GM19035 (cell line): ENCODE measurements around the gene TSPAN11.

ENCODE experiments used
- ATAC-seq: cut with Tn5 transposase; IDR thresholded peaks from one replicate; pipeline ENCODE4 v1.9.1; 2021; ENCODE audit not compliant: unreplicated experiment

Gene TSPAN11

DNA sequence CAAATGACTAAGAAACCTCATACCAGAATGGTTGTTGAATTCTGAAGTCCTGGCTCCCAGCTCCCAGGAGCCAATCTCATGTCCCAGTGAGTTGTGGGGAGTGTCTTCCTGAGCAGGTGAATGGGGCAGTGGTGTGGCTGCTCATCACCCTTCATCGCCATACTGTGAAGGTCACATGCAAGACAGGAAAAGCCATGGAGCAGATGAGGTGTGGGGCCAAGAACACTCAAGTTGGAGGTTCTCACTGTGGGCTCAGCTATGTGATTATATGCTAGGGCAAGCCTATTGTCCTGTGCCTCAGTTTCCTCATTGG is 16.6 kb upstream of the TSPAN11 start:
- no peak for ATAC-seq

DNA sequence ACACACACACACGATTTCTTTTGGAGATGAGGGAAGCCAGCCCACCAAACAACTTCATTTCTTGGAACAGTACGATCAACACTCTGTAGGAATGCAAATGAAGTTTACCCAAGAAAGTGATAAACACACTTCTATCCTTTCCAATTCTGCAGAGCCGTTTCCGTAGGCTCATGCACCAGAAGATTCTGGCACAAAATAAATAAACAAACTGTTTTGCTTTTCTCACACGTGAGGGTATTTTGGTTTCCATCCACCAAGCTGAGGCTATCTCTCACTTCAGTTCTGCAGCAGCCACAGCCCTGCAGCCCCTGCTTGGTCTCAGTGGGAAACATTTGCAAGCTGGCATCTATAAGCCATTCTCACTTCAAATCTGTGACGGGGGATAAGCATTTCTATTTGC is 15.3 kb upstream of the TSPAN11 start:
- no peak for ATAC-seq

DNA sequence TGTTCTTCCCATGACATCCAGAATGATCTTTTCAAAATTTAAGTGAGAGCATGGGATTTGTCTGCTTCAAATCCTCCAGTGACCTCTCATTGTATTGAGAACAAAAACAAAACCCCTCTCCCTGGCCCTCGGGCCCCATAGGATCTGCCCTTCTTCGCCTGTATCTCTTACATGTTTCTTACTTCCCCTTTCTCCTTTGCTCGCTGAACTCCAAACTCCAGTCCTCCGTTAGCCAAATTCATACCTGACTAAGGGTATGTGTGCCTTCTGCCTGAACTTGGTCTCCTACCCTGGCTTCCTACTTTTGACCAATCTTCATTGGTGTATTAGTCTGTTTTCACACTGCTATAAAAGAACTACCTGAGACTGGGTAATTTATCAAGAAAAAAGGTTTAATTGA is 13.2 kb upstream of the TSPAN11 start:
- no peak for ATAC-seq

DNA sequence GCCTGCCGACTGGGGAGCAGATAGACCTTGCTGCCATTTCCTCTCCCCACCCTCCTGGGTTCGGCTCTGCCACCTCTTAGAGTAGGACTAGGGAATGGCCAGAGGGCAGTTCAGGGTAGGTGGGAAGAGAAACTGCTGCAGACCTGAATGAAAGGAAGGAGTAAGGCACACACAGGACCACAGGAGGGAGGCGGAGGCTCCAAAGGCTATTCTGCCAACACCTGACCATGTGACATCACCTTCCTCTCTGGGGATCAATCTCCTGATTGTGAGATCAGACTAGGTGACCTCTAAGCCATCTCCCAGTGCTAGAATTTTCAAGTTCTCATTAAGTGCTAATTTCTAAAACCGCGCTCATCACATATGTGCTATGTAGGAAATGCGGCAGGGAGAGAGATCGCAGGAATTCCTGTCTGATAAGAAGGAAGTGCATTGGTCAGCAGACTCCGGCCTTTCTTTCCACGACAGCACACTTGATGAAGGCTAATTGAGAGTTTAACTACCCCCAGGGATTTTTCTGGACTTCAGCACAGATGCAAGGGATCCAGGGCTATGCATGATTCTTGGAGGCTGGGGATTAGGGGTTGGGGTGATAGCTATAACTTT is 11.5 kb upstream of the TSPAN11 start:
- no peak for ATAC-seq

DNA sequence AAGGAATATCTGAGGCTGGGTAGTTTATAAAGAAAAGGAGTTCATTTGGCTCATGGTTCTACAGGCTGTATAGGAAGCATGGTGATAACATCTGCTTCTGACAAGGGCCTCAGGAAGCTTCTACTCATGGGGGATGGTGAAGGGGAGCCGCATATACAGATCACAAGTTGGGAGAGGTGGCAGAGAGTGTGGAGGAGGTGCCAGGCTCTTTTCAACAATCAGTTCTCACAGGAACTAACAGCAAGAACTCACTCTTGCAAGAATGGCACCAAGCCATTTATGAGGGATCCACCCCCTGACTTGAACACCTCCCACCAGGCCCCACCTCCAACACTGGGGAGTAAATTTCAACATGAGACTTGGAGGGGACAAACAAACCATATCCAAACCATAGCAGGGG is 3.5 kb upstream of the TSPAN11 start:
- no peak for ATAC-seq

DNA sequence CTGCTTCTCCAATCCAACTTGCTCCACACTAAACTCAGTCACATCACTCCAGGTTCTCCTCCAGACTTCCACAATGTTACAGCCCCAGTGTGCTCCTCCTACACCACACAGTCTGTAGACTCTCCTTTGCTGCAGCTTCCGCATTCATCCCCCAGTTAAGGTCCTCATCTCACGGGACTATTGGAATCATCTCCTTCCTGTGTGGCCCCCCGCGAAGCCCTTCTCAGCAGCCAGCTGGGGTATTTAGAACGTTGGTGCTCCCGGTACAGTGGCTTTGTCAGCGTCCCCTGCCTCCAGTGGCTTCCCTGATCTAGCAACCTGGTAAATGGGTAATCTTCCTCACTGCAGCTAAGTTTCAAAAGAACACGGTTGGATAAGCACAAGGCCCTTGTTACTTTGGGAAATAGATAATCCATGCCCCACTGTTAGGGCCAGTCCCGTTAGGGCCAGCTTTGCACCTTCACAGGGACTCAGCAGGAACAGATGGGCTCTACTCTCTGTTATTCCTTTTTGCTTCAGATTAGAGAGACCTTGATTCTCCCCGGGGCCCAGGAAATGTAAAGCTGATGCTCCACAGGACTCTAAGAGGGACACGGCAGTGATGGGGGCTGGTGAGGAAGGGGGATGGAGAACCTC is 823 bp upstream of the TSPAN11 start:
- no peak for ATAC-seq

DNA sequence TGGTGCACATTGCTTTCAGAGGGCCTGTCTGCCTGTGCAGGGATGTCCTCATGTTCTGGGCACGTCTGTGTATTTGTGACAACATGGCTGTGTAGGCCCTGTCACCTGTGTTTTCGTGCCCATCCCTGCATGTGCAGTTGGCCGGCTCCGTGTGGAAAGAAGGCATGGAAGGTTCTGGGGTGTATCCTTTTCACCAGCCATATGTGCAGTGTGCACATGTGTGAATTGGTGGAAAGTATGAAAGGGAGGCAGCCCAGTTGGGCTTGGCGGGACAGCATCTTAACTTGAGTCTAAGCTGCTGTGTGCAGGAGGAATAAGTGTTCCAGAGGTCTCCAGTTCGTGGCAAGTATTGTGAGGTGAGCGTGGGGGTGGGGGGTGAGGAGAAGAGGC is 669 bp downstream of the TSPAN11 start:
- no peak for ATAC-seq

DNA sequence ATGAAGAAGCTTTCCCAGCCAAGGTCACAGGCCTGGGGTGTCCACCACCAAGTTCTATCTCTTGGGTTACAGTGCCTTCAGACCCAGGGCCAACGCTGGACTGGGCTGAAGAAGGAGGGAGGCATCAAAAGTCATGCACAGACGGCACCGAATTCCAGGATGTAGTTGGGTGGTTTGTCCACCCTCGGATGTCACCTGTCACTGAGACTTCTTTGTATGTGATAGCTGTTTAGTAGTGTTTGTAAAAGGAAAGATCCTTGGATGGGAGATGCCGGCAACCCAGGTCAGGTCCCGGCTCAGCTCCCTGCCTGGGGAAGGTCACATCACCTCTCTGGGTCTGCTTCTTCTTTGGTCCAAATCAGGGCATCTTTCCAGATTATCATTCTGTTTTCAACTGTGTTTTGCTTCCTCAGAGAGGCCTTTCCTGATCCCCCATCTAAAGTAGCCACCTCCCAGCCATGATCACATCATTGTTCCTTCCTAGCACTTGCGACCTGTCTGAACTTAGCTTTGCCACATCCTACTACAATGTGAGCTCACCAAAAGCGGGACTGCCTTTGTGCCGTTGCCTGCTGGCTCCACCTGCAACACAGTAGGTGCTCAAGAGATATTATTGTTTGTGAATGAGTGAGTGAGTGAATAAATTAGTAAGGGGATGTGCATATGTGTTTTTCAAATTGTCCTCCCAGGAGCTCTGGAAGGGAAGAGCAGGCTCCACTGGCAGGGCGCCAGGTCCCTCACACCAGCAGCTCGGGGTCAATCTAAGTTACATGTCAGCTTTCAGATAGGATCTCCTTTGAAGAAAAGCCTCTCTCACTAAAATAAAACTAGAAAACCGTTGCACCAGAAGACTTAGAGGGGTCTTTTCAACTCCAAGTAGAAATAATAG is 2.1 kb downstream of the TSPAN11 start:
- no peak for ATAC-seq

DNA sequence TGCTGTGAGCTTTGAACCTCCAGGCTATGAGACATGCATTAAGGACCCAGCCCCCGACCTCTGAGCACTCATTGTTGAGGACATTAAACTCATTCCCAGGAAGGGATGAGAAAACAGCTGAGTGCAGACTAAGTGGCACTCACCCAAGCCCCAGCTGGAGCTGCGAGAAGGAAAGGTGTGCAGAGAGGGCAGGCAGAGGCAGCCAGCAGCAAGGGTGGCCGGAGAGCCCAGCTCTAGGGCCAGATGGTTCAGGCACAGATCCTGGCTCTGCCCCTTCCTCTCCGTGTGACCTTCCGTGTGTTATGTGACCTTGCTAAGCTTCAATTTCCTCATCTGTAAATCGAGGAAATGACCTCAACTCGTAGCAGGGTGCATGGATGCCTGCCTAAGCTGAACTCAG is 3.7 kb downstream of the TSPAN11 start:
- ATAC-seq, result no peak

DNA sequence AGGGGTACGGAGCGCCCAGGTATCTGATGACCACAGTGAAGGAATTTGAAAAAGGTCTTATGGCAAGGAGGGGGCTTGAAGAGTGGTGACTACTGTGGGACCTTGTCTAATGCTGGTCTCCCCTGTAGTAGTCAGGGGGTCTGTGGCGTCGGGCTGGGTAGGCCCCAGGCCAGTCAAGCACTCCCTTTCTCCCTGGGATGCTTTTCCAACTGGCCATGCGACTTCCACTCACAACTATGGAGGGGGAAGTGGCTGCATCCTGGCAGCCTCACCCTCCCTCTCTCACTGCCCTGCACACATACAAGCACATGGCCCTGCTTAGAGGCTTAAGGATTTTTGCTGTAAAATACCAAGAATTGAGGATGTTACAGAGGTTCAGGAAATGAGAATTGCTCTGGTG is 4.1 kb downstream of the TSPAN11 start:
- ATAC-seq, result no peak

DNA sequence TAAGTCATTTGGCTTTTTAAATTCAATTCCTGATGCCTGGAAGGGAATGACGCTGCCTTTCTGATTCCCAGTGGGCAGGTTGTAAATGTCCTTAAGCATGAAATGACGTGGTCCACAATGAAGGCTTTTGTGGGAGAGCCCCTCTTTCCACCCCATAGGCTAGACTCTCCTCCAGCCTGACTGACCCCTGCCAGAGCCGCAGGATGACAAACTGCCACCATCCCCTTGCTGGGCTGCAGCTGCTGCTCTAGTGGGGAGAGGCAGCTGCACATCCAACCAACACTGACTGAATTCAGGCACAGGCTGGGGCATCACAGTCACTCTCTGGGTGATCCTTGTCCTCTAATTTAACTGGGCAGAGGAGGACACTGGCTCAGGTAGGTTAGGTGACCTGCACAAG is 6.3 kb downstream of the TSPAN11 start:
- ATAC-seq, result no peak

DNA sequence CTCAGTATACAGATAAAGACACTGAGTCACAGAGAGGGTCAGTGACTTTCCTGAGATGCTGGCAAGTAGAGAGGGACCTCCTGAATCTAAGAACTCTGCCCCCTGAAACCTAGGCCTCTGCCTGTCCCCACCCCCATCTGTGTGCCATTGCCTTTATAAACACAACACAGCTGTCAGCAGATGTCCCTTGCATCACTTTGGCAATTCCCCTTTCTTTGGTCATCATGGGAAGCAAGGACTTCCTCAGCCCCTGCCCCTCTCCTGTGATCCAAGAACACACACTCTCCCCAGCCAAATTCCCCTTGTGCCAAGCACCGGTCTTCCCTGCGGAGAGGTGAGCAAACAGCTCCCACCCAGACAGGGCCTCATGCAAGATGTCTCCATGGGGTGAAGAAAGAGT is 8.3 kb downstream of the TSPAN11 start:
- ATAC-seq, result no peak

DNA sequence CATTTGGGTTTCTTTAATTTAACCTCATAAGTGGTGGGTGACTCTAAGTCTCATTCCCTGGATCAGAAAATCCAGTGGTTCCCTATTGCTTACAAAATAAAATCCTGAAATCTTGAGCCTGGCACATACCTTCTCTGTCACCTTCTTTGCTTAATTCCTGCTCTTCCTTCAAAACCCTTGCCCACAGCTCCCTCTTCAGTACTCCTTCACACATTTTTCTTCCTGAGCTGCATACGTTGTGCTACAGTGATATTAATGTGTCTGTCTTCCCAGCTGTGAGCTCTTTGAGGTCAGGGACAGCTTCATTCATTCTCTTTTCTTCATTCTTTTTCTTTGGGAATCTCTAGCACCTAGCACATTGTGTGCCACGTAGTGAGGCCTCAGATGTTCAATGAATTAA is 9.5 kb downstream of the TSPAN11 start:
- no peak for ATAC-seq

DNA sequence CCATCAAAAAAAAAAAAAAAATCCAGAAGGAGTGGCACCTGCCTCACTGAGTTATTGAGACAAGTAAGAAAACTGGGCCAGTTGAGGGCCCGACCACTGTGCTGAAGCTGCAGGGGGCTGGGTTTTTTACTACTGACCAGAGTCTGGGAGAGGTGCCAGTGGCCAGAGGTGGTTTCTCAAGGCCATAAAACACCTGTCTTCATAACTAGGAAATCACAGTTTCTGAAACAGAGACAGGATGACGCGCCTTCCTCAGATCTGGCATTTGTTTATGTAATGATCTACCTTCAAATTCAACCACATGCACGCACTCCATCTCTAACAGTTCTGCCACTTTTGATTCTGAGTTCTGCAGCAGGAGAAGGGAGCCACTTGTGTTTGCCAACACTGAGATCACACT is 12.7 kb downstream of the TSPAN11 start:
- no peak for ATAC-seq

DNA sequence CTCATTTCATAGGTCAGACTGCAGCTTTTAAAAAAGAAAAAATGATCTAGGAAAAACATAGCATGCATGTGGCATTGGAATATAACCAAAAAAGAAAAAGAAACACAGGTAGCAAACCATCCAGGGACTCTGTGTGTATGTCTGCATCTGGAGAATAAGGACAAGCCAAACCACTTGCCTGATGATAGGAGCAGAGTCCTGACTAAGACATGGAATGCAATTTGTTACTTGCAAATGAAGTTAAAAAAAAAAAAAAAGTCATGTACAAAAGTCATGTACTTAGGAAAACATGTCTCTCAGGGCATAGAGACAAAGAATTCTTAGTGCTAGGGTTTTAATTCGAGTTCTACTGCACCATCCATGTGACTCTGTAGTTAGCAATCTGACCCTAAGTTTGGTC is 15.9 kb downstream of the TSPAN11 start:
- no peak for ATAC-seq

DNA sequence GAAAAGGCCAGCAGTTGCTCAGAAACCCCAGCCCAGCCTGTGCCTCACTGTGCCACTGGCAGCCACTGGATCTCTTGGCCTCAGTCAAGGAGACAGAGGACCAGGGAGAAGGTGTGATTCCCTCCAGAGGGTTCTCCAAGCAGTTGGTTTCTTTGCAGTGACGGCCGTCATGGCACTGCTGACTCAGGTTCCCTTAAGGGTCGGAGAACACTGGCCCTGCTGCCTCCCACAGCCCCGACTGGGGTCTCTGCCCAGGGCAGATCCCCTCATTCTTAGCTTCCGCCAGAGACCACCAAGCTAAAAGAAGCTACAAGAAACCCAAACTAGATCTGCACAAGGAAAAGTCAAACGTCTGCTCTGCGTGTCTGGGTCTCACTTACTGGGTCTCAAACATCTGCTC is 16.4 kb downstream of the TSPAN11 start:
- ATAC-seq, result no peak

DNA sequence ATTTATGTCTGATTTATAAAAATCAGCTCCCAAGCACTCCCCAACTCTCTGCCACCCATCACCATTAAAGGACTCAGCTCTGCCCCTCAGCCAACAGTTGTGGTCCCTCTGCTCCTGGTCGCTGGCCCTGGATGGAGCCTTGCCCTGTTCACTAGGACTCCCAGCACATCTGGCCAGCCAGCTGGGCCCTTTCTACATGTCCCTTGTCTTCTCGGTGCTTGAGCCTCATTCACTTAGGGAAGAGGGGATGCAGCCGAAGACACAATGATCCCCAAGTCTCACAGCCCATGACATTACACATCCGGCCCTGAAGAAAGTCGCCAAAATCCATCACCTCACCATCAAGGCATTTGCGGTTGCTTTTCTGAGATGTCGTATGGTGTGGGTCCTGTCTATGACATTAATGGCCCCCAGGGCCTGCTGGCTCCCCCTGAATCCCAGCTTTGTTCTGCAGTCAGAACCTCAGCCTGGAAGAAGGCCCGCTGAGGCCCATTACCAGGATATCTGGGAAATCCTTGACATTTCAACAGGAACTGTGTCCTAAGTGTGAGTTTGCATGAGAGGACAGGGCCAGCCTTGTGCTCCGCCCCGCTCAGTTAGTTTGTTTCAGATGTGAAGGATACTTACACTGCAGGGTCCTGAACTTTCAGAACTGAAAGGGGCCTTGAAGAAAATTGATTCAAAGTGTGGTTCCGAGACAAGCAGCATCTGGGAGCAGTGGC is 19.1 kb downstream of the TSPAN11 start:
- ATAC-seq, result no peak

DNA sequence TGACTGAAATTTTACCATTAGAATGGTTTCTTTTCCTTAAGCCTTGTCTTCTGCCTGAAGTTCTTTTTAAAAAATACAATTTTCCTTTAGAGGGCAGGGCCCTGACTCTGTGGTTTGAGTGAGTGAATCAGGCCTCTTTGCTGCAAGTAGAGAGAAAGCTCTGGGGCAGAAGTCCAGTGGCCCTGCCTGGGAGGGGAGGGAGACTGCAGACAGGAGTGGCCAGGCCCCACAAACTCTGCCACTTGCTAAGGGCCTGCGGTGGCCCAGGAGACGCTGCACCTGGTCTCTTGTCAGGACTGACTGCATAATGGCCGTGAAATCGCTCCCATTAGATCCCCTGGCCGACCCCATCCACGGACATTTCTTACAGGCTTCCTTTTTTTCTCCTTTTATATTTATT is 25.5 kb downstream of the TSPAN11 start:
- no peak for ATAC-seq

DNA sequence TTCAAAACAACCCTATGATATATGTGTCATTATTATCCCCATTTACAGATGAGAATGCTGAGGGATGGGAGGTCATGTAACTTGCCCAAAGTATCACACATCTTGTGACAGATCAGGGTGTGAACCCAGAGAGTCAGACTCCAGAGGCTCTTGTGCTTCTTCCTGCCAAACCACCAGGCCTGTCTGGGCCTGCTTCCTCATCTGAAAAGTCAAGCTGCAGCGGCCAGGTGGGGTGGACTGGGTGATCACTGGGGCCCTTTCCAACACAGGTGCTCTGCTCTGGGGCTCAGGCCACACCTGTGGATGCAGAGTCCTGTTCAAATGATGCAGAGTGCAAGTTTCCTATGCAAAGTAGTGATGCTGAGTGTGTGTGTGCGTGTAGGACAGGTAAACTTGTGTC is 26.7 kb downstream of the TSPAN11 start:
- ATAC-seq, result no peak

DNA sequence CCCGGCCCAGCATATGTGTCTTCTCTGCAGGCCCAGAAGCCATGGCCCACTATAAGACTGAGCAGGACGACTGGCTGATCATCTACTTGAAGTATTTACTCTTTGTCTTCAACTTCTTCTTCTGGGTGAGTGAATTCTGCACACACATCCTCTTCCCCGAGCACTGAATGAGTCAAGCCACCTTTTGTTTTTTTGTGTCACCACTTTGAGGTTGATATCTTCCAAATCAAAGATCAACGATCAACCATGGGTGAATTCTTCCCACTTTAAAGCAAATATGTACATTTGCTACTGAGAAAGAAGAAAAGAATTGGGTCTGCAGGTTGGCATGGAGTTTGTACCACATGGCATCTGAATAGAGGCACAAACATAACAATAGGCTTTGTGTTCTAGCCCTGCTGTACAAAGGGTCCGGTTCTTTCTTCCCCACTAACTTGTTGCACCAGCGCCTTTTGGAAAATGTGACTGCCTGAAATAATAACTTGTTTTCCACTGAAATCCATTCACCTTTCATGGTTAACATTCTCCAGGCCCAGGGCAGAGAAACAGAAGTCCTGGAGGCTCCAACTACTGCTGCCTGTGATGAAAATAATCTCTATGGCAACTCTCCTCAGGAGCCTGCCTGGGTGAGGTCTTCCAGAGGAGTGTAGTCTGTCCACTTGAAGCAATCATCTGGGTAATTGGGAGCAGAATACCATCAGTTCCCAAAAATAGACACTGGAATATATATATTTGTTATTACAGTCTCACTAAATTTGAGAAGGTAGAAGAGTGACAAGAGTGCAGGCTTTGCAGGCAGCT is 27.6 kb downstream of the TSPAN11 start:
- no peak for ATAC-seq

DNA sequence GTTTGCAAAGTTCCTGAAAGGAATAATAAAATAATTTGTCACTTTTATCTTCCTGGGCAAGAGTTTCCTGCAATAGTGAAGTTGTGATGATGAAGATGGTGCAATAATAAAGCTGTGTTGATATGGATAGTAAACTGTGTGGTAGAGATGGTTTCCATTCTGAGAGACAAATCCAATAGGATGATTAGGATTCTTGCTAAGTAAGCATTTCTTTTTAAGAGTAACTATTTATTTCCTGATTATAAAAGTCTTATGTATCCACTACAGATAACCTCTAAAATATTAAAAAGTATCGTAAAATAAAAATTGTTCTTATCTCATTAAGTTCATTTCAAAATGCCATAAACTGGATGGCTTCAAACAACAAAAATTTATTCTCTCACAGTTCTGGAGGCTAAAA is 28.7 kb downstream of the TSPAN11 start:
- no peak for ATAC-seq
